Measurements from ENCODE around the gene B4GALNT2.
"Not testable (repeated sequence)": the region's sequence is repeated elsewhere in the genome, so short reads cannot be mapped to it uniquely, and the experiment has no call there.

B4GALNT2 gene

DNA sequence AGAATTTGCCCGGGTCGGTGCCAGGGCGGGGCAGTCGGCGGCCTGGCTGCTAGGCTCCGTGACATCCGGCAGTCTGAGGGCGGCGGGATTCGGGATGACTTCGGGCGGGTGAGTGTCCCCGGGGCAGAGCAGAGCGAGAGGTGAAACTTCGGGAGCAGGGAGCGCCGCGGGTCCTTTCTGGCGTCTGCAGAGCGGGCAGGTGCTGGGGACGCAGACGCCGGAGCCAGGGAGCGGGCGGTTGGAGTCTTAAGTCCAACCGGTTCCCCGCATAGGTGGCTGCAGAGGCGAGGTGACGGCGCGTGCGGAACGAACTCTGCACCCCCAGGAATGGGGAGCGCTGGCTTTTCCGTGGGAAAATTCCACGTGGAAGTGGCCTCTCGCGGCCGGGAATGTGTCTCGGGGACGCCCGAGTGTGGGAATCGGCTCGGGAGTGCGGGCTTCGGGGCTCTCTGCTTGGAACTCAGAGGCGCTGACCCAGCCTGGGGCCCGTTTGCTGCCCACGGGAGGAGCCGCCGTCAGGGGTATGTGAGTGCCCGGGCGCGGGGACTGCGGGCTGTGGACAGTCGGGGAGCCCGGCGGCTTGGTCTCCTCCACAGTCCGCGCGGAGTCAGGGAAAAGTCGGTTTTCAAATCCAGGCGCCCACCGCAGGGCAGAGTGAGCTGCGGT is at the start of gene B4GALNT2:
B4GALNT2 (plus strand) TSS at position 71 of the 666 bp plus-strand sequence; CDS start at position 95, 24 bp downstream.
- DNase-seq (ENCODE audit: low read depth): no peak

DNA sequence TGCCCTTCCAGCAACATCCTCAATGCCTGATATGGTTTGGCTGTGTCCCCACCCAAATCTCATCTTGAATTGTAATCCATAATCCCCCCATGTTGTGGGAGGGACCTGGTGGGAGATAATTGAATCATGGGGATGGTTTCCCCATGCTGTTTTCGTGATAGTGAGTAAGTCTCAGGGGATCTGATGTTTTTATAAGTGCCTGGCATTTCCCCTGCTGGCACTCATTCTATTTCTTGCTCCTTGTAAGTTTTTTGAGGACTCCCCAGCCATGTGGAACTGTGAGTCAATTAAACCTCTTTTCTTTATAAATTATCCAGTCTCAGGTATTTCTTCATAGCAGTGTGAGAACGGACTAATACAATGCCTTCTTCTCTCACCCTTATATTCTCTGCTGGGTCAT is 47.5 kb upstream of the B4GALNT2 start:
- not testable (repeated sequence) for DNase-seq (ENCODE audit: low read depth)

- no peak for DNase-seq (ENCODE audit: low read depth)
These were observed 46.8 kb upstream of the B4GALNT2 start for GRCh38 chr17:49085565-49086315.

DNA sequence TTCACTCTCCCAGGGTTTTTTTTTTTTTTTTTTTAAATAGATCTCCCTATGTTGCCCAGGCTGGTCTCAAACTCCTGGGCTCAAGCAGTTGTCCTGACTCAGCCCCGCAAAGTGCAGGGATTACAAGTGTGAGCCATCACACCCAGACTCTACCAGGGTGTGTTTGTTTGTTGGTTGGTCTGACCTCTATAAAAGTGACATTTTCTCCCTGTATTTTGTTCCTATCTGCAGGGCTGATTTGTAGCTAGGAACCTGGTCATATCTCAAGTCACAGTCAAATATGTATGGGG is 46.3 kb upstream of the B4GALNT2 start:
- no peak for DNase-seq (ENCODE audit: low read depth)

- no peak for DNase-seq (ENCODE audit: low read depth)
These were observed 45.9 kb upstream of the B4GALNT2 start for GRCh38 chr17:49086649-49087048.

DNA sequence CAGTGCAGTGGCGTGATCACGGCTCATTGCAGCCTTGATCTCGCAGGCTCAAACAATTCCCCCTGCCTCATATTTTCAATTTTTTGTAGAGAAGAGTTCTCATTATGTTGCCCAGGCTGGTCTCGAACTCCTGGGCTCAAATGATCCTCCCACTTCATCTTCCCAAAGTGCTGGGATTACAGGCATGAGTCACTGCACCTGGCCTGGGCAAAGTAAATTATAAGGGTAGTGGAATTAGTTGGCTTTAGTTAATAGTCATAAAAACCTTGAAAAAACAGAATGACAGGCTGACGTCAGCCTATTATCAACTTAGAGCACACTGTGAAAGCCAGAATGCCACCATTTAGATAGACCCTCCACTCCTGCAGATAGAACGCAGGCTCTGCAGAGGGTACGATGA is 43.5 kb upstream of the B4GALNT2 start:
- no peak for DNase-seq (ENCODE audit: low read depth)

DNA sequence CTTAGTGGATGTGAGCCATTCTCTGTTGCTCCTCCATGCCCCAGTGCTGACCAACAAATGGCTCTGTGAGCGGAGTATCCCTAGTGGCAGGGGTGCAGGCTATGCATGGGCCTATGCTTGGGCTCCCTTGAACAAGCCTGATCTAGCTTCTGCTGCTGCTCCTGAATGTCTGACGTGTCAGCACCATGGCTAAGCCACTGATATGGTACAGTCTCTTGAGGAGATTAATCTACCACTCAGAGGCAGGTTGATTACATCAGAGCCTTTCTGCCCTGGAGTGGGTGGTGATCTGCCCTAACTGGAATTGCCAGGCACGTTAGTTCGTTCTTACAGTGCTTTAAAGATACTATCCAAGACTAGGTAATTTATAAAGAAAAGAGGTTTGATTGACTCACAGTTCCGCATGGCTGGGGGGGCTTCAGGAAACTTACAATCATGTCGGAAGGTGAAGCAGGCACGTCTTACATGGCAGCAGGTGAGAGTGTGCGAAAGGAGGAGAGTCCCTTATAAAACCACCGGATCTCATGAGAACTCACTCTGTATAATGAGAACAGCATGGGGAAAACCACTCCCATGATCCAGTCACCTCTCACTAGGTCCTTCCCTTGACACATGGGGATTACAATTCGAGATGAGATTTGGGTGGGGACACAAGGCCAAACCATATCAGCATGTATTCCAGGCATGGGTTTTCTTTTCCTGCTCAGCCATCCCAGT is 41.5 kb upstream of the B4GALNT2 start:
- no peak for DNase-seq (ENCODE audit: low read depth)

- DNase-seq (ENCODE audit: low read depth): no peak
These were observed 39.4 kb upstream of the B4GALNT2 start for GRCh38 chr17:49093131-49093530.

GRCh38 chr17:49100601-49101000 is 32.0 kb upstream of the B4GALNT2 start:
- DNase-seq (ENCODE audit: low read depth): no peak

- DNase-seq (ENCODE audit: low read depth): no peak
These were observed 31.5 kb upstream of the B4GALNT2 start for GRCh38 chr17:49101054-49101534.

GRCh38 chr17:49103360-49103759 is 29.2 kb upstream of the B4GALNT2 start:
- not testable (repeated sequence) for DNase-seq (ENCODE audit: low read depth)

DNA sequence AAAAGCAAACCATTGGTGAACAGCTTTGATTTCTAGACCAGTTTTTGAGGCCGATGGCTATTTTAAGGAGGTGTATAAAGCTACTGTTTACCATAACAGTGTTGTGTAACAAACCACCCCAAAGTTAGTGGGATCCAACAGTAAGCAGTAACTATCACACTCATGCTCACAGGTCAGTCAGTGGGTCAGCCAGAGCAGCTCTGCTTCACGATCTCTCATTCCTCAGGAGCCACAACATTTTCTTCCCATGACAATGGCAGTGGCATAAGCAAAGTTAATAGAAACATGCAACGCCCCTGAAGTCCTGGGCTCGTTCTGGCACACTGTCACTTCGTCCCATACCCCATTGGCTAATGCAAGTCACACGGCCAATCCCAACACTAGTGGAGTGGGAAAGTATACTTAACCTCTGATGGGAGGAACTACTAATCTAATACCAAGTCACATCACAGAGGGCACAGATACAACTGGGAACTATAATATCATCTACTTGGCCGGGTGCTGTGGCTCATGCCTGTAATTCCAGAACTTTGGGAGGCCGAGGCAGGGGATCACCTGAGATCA is 28.0 kb upstream of the B4GALNT2 start:
- no peak for DNase-seq (ENCODE audit: low read depth)

DNA sequence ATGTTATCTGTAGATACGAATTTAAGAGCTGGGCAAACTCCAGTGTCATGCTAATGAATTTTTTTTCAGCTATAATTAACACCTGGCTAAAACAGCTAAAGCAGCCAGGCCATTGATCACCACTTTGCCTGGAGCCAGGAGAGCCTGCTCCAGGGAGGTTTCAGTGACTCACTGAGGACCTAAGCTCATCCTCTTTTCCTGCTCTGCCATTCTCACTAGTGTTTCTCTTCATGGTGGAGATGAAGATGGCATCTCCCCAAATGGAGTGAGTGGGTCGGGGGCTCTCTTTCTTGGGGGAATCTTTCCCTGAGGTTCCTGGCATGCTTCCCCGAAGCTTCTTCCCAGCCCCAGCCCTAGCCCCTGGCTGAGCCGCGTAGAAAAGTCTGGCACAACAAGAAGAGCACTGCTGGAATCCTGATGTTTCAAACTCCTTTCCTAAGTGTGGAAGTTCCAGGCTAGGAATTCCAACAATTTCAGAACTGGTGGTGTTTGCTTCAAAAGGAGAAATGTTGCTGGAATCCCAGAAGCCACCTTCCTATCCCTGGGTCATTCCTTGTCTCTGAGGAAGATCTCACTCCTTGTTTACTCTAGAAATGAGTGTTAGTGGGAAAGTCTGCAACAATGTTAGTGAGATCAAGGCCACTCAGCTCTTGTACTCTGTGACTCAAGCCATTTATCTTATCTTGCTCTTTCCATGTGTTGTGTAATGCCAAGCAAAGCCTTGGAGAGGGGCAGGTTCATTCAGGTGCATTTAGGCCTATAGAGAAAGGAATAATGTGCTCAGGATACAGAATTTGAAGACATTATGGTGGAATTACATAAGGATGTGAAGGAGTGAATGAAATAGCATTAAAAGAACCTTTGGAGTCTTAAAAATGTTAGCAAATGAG is 26.0 kb upstream of the B4GALNT2 start:
- DNase-seq (ENCODE audit: low read depth): no peak

DNA sequence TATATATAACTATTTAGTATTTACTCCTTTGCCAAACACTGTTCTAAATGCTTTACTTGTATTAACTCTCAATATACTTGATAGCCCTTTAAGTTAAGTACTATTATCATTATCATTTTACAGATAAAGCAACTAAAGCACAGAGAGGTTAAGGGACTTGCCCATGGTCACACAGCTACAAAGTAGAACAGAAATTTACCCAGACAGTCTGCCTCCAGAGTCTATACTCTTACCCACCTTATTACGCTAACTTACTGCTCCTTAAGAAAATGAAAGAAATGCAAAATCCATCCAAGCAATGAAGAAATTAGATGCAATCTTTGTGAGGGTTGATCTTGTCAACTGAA is 25.4 kb upstream of the B4GALNT2 start:
- no peak for DNase-seq (ENCODE audit: low read depth)

DNA sequence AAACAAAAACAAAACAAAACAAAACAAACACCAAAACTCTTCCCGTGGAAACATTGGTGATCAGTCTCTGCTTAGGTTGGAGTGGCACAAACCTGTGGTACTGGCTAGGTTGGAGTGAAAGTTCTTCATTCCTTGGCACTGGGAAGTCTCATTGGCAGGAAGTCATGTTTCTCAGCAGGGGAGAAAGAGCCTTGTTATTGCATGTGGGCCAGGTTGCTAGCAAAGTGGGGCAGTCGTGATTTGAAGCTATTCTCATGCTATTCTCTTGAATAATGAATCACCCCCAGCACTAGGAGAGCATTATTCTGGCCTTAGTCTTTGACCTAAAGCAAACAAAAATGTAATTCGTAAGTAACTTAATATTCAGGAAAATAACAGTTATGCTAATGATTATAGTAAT is 24.3 kb upstream of the B4GALNT2 start:
- DNase-seq (ENCODE audit: low read depth): no peak

GRCh38 chr17:49110509-49110908 is 22.1 kb upstream of the B4GALNT2 start:
- no peak for DNase-seq (ENCODE audit: low read depth)

- no peak for DNase-seq (ENCODE audit: low read depth)
These were observed 20.6 kb upstream of the B4GALNT2 start for GRCh38 chr17:49111934-49112333.

DNA sequence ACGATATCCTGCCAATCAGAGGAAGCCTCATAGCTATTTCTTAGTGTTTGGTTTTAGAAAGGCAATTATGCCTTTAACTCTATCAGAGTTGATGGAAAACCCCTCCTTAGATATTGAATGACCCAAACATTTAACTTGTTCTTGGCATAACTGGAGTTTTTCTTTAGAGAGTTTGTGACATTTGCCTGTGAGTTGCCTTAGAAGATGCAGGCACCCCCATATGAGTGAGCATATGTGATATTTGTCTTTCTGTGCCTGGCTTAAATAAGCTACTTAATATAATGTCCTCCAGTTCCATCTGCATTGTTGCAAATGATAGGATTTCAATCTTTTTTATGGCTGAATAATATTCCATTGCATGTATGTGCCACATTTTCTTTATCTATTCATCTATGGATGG is 19.6 kb upstream of the B4GALNT2 start:
- DNase-seq (ENCODE audit: low read depth): no peak

DNA sequence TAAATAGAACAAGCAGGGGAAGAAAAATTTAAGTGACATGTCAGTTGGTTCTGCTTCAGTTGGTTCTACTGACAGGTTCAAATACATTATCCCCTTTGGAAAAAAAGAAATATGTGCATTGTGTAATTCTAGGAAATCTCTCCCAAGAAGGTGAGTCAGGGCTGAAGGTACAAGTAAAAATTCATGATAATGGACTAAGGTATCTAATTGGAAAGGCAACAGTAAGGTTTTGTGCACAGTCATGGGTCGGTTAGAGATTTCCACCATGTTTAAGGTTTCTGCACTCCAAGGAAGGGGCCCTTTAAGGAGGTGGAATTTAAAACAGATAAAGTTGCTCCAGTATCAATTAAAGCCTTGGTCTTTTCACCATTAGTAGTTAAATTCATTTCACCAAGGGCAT is 17.9 kb upstream of the B4GALNT2 start:
- DNase-seq (ENCODE audit: low read depth): no peak

DNA sequence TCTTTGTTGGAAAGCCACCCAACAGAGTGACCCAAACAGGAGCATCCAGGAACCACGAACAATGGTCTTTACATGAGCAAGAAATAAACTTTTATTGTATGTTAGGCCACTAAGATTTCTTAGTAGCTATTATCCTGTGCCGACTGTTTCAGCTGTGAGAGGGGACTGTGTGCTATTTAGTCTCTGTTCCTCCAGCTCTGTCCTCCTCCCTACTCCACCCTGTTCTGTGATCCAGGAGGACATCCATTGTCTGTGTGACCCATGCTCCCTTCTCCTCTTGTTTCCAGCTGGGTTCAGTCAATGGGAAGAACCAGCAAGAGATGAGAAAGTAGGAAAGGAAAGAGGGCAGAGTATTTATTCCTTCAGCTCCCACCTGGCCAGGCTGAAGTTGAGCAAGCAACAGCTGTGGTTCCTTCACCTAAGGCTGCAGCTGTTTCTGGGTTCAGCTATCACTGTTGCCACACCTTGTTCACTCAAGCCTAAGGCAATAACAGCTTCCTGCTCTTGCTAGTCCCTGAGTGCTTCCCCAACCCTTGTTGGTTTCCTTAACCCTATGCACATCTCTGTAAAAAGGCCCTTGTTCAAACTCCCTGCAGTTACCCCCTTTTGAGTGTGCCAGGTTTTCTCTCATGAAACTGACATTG is 14.9 kb upstream of the B4GALNT2 start:
- DNase-seq (ENCODE audit: low read depth): no peak

DNA sequence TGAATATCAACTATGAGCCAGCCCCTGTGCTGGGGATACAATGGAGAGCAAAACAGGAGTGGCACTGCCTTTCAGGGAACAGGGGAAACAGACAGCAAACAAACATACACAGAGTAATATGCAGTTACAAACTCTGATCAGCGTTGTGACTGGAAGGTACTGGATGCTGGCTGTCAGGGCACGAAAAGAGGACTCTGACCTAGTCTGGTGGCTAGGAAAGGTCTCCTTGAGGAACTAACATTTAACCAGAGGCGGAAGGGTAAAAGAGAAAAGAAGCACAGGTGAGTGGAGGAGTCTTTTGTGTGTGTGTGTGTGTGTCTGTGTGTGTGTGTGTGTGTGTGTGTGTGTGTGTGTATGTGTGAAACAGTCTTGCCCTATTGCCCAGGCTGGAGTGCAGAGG is 12.4 kb upstream of the B4GALNT2 start:
- no peak for DNase-seq (ENCODE audit: low read depth)
